Activated naive CD4-positive, alpha-beta T cell treated with anti-CD3 and anti-CD28 coated beads for 36 hours (primary cell): ENCODE results near the gene HKDC1. TPM values are rescaled to one million over a fixed set of nuclear protein-coding genes. Genes with fewer than 3 reads are reported as not detected.

Experiments used
- CTCF ChIA-PET: fragments of 350-600 bp; sonication (Branson Sonifier 250); formaldehyde crosslinking; loops from one replicate; lab custom pipeline; 2021; ENCODE audit warnings: antibody characterized with exemption; lab: Charles Lee
- DNase-seq: peaks from one replicate; pipeline ENCODE4 v3.0.0-alpha.2; 2020
- H3K27ac Mint-ChIP-seq: one replicate; pipeline ENCODE4 v1.8.0; 2021; ENCODE audit warnings: mild to moderate bottlenecking, mixed read lengths
- H3K27me3 Mint-ChIP-seq: one replicate; pipeline ENCODE4 v1.8.0; 2021; ENCODE audit warnings: low read depth, mixed read lengths
- H3K36me3 Mint-ChIP-seq: one replicate; pipeline ENCODE4 v1.8.0; 2021; ENCODE audit warnings: low read depth, mixed read lengths
- H3K4me1 Mint-ChIP-seq: one replicate; pipeline ENCODE4 v1.8.0; 2021; ENCODE audit warnings: low read depth, mixed read lengths
- H3K4me3 Mint-ChIP-seq: one replicate; pipeline ENCODE4 v1.8.0; 2021; ENCODE audit warnings: mild to moderate bottlenecking, moderate library complexity, mixed read lengths
- H3K9me3 Mint-ChIP-seq: one replicate; pipeline ENCODE4 v1.8.0; 2021; ENCODE audit warnings: mixed read lengths
- intact Hi-C: fragments of 100-400 bp; cut with micrococcal nuclease; formaldehyde crosslinking; loops from one replicate; pipeline ENCODE4 v1.15.1; 2023
- total RNA-seq, 2 experiments: library from RNA; stranded (reverse); gene quantifications; one replicate each; pipeline ENCODE4 v1.2.3, GENCODE V29; 2021

The HKDC1 gene
- total RNA-seq, 2 experiments from 2014 or later = 1.5 to 1.6 TPM

- peaks cover 48% of the 10 kb centered on the region for H3K4me1 Mint-ChIP-seq
Observed at GRCh38 chr10:69218831-69219230, 1.3 kb upstream of the HKDC1 start.

GRCh38 chr10:69220507-69220906 is 375 bp downstream of the HKDC1 start:
- no peaks in the 10 kb centered on the region for H3K36me3 Mint-ChIP-seq
- H3K27me3 Mint-ChIP-seq = no peaks in the 10 kb centered on the region
- no peaks in the 10 kb centered on the region for H3K9me3 Mint-ChIP-seq
- CTCF ChIA-PET = interaction anchor here (0.6 kb wide), 1 partner anchor 177 kb away, joined by 3 read pairs; no protein-coding TSS in a partner anchor
- DNase-seq = no peak
- no peak overlapping the region for H3K4me3 Mint-ChIP-seq
- peaks cover 36% of the 10 kb centered on the region for H3K4me1 Mint-ChIP-seq
- no peak overlapping the region for H3K27ac Mint-ChIP-seq
- intact Hi-C loops = loop anchor here (5.0 kb wide), 1 partner anchor 173 kb away; no protein-coding TSS in a partner anchor

More at GRCh38 chr10:69218831-69219230, 1.3 kb upstream of the HKDC1 start:
- intact Hi-C loops = no loop called here
- Mint-ChIP-seq H3K27ac (no peak overlapping the region), H3K4me3 (no peak overlapping the region), H3K36me3 (no peaks in the 10 kb centered on the region), H3K9me3 (no peaks in the 10 kb centered on the region), H3K27me3 (no peaks in the 10 kb centered on the region)
- CTCF ChIA-PET = no interaction called here
- DNase-seq = no peak

- no peaks in the 10 kb centered on the region for H3K9me3 Mint-ChIP-seq
- DNase-seq = peak; percentile 93
- H3K27ac Mint-ChIP-seq = peak overlapping the region; percentile 85
- H3K36me3 Mint-ChIP-seq = no peaks in the 10 kb centered on the region
- CTCF ChIA-PET = interaction anchor here (0.6 to 2.1 kb wide), 6 partner anchors 10 to 216 kb away, joined by 4 to 8 read pairs (median 4); no protein-coding TSS in a partner anchor
- peaks cover 23% of the 10 kb centered on the region for H3K4me1 Mint-ChIP-seq
- intact Hi-C loops = loop anchor here (1.0 to 5.0 kb wide), 10 partner anchors 8 to 266 kb away; partner anchors contain the start of genes DDX21, KIFBP, SUPV3L1 and VPS26A
- no peaks in the 10 kb centered on the region for H3K27me3 Mint-ChIP-seq
- H3K4me3 Mint-ChIP-seq = peak overlapping the region; percentile 60
Observed at GRCh38 chr10:69222157-69223027, 2.3 kb downstream of the HKDC1 start.

GRCh38 chr10:69223028-69223342 is 2.9 kb downstream of the HKDC1 start:
- CTCF ChIA-PET = interaction anchor here (1.0 to 2.1 kb wide), 3 partner anchors 10 to 217 kb away, joined by 4 to 5 read pairs (median 4); no protein-coding TSS in a partner anchor
- Mint-ChIP-seq H3K27ac (peak overlapping the region; percentile 85), H3K4me1 (peaks cover 25% of the 10 kb centered on the region), H3K9me3 (no peaks in the 10 kb centered on the region), H3K27me3 (no peaks in the 10 kb centered on the region), H3K36me3 (no peaks in the 10 kb centered on the region), H3K4me3 (peak overlapping the region; percentile 60)
- DNase-seq = no peak
- intact Hi-C loops = loop anchor here (2.0 to 5.0 kb wide), 4 partner anchors 176 to 266 kb away; partner anchors contain the start of gene DDX21

- H3K4me1 Mint-ChIP-seq = peaks cover 45% of the 10 kb centered on the region
- H3K27ac Mint-ChIP-seq = peak overlapping the region; percentile 5
- no peak overlapping the region for H3K4me3 Mint-ChIP-seq
- no peaks in the 10 kb centered on the region for H3K36me3 Mint-ChIP-seq
- no peak for DNase-seq
- intact Hi-C loops = loop anchor here (5.0 kb wide), 1 partner anchor 178 kb away; no protein-coding TSS in a partner anchor
- no peaks in the 10 kb centered on the region for H3K27me3 Mint-ChIP-seq
- CTCF ChIA-PET = no interaction called here
- H3K9me3 Mint-ChIP-seq = no peaks in the 10 kb centered on the region
Observed at GRCh38 chr10:69224862-69225657, 4.9 kb downstream of the HKDC1 start.

- no peak overlapping the region for H3K27ac Mint-ChIP-seq
- intact Hi-C loops = no loop called here
- CTCF ChIA-PET = interaction anchor here (0.8 kb wide), 1 partner anchor 11 kb away, joined by 3 read pairs; no protein-coding TSS in a partner anchor
- no peak overlapping the region for H3K4me3 Mint-ChIP-seq
- H3K27me3 Mint-ChIP-seq = no peaks in the 10 kb centered on the region
- DNase-seq = no peak
- no peaks in the 10 kb centered on the region for H3K36me3 Mint-ChIP-seq
- H3K9me3 Mint-ChIP-seq = no peaks in the 10 kb centered on the region
- H3K4me1 Mint-ChIP-seq = peaks cover 45% of the 10 kb centered on the region
Observed at GRCh38 chr10:69225681-69226080, 5.5 kb downstream of the HKDC1 start.

GRCh38 chr10:69226919-69227450 is 6.9 kb downstream of the HKDC1 start:
- Mint-ChIP-seq H3K4me1 (peaks cover 39% of the 10 kb centered on the region), H3K27me3 (no peaks in the 10 kb centered on the region)
- CTCF ChIA-PET = interaction anchor here (1.1 kb wide), 1 partner anchor 105 kb away, joined by 3 read pairs; no protein-coding TSS in a partner anchor

GRCh38 chr10:69228151-69228550 is 8.0 kb downstream of the HKDC1 start:
- Mint-ChIP-seq H3K27me3 (no peaks in the 10 kb centered on the region), H3K9me3 (no peaks in the 10 kb centered on the region), H3K4me3 (no peak overlapping the region), H3K4me1 (peaks cover 38% of the 10 kb centered on the region), H3K36me3 (no peaks in the 10 kb centered on the region), H3K27ac (peak overlapping the region; percentile 27)
- DNase-seq = no peak
- CTCF ChIA-PET = interaction anchor here (0.9 to 1.5 kb wide), 4 partner anchors 10 to 180 kb away, joined by 3 to 5 read pairs (median 4); no protein-coding TSS in a partner anchor
- intact Hi-C loops = loop anchor here (2.0 kb wide), 1 partner anchor 91 kb away; no protein-coding TSS in a partner anchor

More at GRCh38 chr10:69226919-69227450, 6.9 kb downstream of the HKDC1 start:
- Mint-ChIP-seq H3K27ac (no peak overlapping the region), H3K36me3 (no peaks in the 10 kb centered on the region), H3K4me3 (no peak overlapping the region), H3K9me3 (no peaks in the 10 kb centered on the region)
- intact Hi-C loops = no loop called here
- no peak for DNase-seq

- CTCF ChIA-PET = interaction anchor here (0.6 to 1.5 kb wide), 6 partner anchors 9 to 179 kb away, joined by 3 to 7 read pairs (median 4); no protein-coding TSS in a partner anchor
- DNase-seq = no peak
- no peaks in the 10 kb centered on the region for H3K36me3 Mint-ChIP-seq
- H3K9me3 Mint-ChIP-seq = no peaks in the 10 kb centered on the region
- H3K4me1 Mint-ChIP-seq = peaks cover 44% of the 10 kb centered on the region
- H3K4me3 Mint-ChIP-seq = peak overlapping the region; percentile 37
- intact Hi-C loops = loop anchor here (2.0 kb wide), 1 partner anchor 89 kb away; no protein-coding TSS in a partner anchor
- H3K27me3 Mint-ChIP-seq = no peaks in the 10 kb centered on the region
- H3K27ac Mint-ChIP-seq = peak overlapping the region; percentile 12
Observed at GRCh38 chr10:69229616-69229916, 9.4 kb downstream of the HKDC1 start.

GRCh38 chr10:69230128-69230527 is 10.0 kb downstream of the HKDC1 start:
- H3K4me1 Mint-ChIP-seq = peaks cover 42% of the 10 kb centered on the region

GRCh38 chr10:69232252-69232651 is 12.1 kb downstream of the HKDC1 start:
- CTCF ChIA-PET = interaction anchor here (0.6 to 6.5 kb wide), 8 partner anchors 9 to 275 kb away, joined by 3 to 52 read pairs (median 4); no protein-coding TSS in a partner anchor
- Mint-ChIP-seq H3K27me3 (no peaks in the 10 kb centered on the region), H3K9me3 (no peaks in the 10 kb centered on the region), H3K4me3 (no peak overlapping the region), H3K36me3 (no peaks in the 10 kb centered on the region), H3K4me1 (peaks cover 42% of the 10 kb centered on the region), H3K27ac (no peak overlapping the region)
- DNase-seq = no peak
- intact Hi-C loops = no loop called here

More at GRCh38 chr10:69230128-69230527, 10.0 kb downstream of the HKDC1 start:
- DNase-seq = no peak
- CTCF ChIA-PET = interaction anchor here (0.6 kb wide), 1 partner anchor 128 kb away, joined by 3 read pairs; no protein-coding TSS in a partner anchor
- no peaks in the 10 kb centered on the region for H3K36me3 Mint-ChIP-seq
- intact Hi-C loops = no loop called here
- H3K27me3 Mint-ChIP-seq = no peaks in the 10 kb centered on the region
- H3K4me3 Mint-ChIP-seq = no peak overlapping the region
- no peak overlapping the region for H3K27ac Mint-ChIP-seq
- H3K9me3 Mint-ChIP-seq = no peaks in the 10 kb centered on the region
